ENCODE data around the gene ANTKMT.
"Not testable (repeated sequence)": the region's sequence is repeated elsewhere in the genome, so short reads cannot be mapped to it uniquely, and the experiment has no call there.

Gene ANTKMT

DNA sequence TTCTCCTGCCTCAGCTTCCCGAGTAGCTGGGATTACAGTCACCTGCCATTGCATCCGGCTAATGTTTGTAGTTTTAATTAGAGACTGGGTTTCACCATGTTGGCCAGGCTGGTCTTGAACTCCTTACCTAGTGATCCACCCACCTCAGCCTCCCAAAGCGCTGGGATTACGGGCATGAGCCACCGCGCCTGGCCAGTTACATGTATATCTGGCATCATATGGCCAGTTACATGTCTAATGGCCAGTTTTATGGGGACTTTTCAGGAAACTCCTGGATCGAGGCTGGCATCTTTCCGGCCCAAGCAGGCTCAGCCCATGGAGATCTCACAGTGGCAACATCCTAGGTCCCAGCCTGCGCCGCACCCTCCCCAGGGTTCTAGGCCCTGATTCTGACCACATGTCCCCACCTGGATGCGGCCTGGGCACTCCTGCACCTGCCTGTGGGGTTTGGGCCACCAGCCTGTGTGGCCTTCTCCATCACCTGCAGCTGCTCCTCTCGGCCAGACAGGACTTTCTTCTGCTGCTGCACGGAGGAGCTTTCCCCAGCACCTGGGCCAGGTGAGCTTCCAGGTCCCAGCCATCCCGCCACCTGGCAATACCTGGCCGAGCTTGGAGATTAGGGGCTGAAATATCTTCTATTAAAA lies 21.2 kb downstream of the ANTKMT start:
- no peak for DNase-seq (ENCODE audit: low read depth, low spot score)

DNA sequence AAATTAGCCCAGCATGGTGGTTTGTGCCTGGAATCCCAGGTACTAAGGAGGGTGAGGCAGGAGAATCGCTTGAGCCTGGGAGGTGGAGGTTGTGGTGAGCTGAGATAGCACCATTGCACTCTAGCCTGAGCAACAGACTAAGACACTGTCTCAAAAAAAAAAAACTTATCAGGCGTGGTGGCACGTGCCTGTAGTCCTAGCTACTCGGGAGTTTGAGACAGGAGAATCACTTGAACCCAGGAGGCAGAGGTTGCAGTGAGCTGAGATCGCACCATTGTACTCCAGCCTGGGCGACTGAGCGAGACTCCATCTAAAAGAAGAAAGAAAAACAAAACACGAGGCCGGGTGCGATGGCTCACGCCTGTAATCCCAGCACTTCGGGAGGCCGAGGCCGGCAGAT lies 21.9 kb downstream of the ANTKMT start:
- DNase-seq (ENCODE audit: low read depth, low spot score): not testable (repeated sequence)

DNA sequence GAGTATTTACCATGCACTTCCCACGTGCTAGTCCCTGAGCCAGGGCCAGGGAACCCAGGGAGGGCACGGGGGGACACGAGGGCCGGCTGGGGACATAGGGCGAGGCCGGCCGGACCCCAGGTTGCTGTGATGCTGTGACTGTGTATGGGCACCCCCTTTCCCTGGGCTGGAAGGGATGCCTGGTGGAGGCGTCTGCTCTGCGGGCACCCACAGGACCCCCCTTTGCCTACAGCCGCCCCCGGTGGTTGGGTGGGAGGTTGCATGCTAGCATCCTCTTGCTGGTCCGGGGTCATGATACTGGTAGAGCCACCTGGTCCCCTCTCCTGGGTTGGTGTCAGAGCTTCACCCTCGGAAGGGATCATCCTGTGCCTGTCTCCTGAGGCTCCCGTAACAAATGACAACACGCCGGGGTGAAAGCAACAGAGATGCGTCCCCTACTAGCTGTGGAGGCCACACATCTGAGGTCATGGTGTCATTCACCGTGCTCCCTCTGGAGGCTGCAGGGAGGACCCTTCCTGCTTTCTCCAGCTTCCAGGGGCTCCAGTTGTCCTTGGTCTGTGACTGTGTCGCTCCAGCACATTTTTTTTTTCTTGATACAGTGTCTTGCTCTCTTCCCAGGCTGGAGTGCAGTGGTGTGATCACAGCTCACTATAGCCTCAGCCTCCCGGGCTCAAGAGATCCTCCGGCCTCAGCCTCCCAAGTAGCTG lies 23.0 kb downstream of the ANTKMT start:
- DNase-seq (ENCODE audit: low read depth, low spot score): peak; percentile 16

DNA sequence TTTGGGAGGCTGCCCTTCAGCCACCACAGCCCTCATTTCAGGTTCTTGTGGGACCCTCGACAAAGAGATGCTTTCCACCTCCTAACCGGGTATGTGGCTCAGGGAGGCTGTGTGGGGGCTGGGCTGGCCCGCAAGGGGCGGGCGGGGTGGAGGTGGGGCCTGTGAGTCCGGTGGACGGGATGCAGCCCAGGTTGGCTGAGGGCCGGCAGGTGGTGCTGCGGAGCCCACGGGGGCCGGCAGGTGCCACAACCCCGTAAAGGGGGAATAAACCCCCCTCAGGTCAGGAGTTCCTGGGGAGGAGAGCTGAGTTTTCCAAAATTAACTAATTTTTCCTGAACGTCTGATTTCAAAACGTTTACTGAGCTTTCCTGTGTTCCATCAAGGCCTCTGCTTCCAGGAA lies 24.8 kb downstream of the ANTKMT start:
- DNase-seq (ENCODE audit: low read depth, low spot score): peak; percentile 69

DNA sequence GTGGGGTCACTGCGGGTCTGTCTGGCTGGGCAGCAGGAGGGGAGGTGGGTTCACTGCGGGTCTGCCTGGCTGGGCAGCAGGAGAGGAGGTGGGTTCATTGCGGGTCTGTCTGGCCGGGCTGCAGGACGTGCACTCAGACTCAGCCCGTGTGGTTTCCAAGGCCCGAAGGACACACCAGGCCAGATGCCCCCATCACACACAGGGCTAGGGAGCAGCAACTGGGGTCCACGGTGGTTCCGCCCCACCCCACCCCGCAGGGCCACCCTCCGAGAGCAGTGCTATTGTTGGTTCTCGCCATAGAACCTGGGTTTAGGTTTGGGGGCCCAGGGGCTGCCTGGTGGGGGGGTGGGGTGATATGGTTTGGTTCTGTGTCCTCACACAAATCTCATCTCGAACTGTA lies 25.7 kb downstream of the ANTKMT start:
- no peak for DNase-seq (ENCODE audit: low read depth, low spot score)

DNA sequence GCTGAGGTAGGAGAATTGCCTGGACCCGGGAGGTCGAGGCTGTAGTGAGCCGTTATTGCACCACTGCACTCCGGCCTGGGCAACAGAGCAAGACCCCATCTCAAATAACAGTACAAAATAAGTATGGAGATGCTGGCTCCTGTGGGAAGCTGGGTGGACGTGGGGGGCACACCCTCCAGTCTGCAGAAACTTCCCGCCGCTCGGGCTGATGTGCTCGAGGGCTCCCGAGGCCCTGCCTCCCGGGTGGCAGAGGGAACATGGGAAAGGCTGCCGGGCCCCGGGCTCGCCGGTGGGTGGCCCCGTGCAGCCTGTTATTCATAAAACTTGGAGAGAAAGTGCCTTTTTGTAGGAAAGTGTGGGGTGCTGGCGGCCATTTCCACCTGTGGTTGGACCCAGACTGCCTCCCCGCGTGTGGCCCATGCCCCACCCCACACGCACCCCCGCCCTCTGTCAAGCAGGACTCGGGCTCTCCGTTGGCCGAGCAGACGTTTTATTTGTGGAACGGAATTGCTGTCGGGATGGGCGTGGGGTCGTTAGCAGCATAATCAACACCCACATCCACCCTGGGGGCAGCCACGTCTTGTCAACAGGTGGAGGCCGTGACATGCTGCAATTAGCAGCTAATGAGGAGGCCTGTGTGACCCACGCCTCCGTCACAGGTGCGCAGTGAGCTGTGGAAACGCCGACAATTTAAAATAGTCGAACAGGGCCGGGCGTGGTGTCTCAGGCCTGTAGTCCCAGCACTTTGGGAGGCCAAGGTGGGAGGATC lies 27.2 kb downstream of the ANTKMT start:
- DNase-seq (ENCODE audit: low read depth, low spot score): no peak

DNA sequence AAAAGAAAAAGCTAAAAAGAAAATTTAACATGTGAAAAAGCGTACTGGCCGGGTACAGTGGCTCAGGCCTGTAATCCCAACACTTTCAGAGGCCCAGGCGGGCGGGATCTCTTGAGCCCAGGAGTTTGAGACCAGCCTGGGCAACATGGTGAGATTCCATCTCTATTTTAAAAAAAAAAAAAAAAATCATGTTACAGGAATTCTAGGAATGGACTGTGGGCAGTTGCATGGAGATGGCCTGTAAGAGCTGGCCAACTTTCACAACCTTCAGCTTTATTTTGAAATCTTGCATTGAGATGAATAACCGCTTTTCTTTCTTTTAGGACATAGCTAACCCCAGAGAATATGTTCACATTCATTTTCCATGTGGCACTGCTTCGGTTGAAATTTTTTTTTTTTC lies 28.1 kb downstream of the ANTKMT start:
- DNase-seq (ENCODE audit: low read depth, low spot score): no peak

DNA sequence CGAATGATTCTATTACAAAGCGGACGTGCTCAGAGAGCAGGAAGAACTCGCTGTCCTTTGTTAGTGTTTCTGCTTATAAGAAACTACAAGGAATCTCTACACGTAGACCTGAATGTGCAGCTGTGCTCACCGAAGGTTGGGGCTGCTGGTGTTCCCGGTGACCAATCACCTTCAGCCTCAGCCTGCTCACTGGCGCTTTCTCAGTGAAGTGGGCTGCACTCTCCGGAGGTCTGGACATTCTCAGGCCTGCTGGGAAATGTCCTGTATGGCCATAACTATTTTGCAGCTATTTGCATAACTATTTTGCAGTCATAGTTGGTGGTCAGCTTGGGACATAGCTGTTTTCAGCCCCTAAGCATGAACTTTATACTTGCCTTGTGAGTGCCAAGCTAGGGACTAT lies 29.5 kb downstream of the ANTKMT start:
- no peak for DNase-seq (ENCODE audit: low read depth, low spot score)

DNA sequence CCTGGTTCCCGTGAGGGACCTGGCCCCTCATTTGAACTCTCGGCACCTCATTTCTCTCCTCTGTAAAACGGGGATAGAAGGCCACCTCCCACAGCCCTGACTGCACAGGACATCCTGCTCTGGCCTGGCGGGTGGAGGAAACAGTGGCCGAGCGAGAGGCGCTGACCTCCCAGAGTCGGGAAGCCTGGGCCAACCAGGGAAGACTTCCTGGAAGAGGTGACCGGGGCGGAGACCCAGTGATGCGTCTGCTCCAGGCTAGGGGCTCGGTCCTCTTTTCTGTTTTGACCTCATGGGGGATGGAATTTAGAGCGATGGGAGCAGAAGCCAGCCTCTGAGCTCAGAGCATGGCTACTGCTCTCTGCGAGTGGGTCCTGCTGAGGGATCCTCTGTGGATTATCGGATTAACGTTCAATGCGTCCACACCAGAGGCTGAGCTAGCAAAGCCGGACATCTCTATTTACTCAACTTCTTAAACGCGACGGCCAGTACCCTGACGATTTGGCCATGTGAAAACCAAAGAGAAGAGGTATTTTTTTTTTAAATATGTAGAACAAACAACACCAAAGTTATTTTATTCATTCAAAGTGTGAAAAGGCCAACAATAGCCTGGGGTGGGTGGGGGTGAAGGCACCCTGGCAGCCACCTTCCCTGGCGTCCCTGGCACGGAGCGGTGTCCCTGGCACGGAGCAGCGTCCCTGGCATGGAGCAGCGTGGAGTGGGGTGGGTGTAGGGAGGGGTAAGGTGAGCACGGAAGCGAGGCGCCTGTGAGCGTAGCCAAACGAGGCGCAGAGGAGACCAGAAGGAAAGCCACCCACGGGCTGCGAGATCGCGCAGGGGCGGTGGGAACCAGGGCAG lies 30.4 kb downstream of the ANTKMT start:
- no peak for DNase-seq (ENCODE audit: low read depth, low spot score)

DNA sequence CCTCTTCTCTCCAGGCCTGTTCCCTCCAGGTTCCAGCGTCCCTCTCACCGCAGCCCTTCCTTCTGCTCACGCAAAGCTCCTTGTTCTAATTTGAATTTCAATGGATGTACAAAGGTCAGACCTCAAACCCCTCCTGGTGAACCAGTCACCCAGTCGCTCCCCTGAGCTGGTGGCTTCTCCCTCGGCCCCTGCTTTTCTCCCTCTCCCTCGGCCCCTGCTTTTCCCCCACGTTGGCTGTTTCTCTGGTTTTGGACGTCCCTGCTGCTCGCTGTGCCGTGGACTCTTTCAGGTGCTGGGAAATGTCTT lies 31.0 kb downstream of the ANTKMT start:
- no peak for DNase-seq (ENCODE audit: low read depth, low spot score)

DNA sequence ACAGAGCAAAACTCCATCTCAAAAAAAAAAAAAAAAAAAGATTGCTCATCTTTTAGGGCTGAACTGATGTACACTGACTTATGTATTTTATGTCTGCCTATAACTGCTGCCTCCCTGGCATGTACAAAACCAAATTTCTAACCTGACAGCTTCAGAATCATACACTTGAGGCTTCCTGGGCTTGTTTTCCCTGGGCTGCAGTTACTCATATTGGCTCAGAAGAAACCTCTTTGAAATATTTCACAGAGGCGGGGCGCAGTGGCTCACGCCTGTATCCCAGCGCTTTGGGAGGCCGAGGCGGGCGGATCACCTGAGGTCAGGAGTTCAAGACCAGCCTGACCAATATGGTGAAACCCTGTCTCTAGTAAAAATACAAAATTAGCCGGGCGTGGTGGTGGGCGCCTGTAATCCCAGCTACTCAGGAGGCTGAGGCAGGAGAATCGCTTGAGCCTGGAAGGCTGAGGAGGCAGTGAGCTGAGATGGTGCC lies 33.2 kb downstream of the ANTKMT start:
- DNase-seq (ENCODE audit: low read depth, low spot score): not testable (repeated sequence)

DNA sequence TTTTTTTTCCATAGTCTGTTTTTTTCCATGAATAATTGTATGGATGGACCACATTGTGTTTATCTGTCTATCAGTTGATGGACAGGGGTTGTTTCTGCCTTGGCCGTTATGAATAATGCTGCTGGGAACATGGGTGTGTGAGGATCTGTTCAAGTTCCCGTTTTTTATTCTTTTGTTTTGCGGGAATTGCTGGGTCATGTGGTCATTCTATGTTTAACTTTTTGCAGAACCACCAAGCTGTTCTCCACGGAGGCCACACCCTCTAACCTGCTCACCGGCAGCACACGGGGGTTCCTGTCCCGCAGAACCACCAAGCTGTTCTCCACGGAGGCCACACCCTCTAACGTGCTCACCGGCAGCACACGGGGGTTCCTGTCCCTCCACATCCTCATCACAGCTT lies 33.7 kb downstream of the ANTKMT start:
- DNase-seq (ENCODE audit: low read depth, low spot score): no peak

DNA sequence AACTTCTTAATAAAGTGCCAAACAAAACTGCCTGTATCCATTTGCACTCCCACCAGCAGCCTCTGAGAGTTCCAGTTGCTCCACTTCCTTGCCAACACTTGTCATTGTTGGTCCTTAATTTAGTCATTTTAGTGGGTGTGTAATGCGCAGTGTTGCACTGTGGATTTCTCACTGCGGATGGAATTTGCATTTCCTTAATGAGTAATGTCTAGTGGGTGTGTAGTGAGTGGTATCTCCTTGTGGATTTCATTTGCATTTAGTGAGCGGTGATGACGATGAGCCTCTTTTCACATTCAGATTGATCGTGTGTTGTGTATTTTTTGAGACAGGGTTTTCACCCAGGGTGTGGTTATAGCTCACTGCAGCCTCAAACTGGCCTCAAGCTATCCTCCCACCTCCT lies 35.5 kb downstream of the ANTKMT start:
- no peak for DNase-seq (ENCODE audit: low read depth, low spot score)

DNA sequence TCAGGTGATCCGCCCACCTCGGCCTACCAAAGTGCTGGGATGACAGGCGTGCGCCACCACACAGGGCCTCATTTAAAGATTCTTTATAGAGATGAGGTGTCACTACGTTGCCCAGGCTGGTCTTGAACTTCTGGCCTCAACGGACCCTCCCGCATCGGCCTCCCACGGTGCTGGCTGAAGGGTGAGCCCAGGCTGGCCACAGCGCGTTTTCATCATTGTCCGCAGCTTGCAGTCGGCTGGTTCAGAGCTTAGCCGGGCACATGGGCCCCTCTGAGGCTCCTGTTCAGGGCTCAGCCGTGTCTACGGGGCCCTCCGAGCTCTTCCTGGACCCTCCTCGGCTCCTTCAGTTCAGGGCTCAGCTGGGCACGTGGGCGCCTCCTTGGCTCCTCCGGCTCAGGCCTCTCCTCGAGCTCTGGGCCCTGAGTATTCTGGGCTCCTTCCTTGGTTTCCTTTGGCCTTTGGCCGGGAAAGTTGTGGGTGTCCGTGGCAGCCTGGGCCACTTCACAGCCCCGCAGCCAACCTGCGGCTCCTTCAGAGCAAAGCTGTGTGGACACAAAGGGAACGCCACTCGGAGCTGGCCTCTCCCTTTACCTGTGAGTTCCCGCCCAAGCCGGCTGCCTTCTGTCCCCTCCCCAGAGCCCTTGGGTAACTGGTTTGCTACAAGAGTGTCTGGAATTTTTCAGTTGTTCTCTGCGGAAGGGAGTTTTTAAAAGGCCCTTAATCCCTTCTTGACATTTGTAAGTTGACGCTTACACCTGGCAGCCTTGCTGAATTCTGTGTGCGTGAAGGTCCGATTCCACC lies 38.4 kb downstream of the ANTKMT start:
- peak; percentile 45 for DNase-seq (ENCODE audit: low read depth, low spot score)

DNA sequence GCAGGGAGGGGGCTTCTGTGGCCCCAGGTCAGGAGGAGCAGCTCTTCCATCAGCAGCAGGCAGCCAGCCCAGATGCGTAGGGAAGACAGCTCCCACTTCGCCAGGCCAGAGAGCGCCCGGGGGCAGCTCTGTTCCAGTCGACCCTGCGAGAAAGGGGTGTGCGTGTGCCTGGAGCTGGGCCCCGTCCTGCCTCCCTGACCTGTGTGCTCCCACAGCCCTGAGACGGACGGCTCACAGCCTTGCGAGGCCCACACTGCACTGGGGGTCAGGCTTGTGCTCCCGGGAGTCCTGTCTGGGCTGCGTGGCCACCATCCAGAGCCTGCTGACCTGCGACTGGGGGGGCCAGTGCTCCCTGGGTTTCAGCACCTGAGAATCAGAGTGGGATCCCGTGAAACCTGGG lies 39.1 kb downstream of the ANTKMT start:
- no peak for DNase-seq (ENCODE audit: low read depth, low spot score)

DNA sequence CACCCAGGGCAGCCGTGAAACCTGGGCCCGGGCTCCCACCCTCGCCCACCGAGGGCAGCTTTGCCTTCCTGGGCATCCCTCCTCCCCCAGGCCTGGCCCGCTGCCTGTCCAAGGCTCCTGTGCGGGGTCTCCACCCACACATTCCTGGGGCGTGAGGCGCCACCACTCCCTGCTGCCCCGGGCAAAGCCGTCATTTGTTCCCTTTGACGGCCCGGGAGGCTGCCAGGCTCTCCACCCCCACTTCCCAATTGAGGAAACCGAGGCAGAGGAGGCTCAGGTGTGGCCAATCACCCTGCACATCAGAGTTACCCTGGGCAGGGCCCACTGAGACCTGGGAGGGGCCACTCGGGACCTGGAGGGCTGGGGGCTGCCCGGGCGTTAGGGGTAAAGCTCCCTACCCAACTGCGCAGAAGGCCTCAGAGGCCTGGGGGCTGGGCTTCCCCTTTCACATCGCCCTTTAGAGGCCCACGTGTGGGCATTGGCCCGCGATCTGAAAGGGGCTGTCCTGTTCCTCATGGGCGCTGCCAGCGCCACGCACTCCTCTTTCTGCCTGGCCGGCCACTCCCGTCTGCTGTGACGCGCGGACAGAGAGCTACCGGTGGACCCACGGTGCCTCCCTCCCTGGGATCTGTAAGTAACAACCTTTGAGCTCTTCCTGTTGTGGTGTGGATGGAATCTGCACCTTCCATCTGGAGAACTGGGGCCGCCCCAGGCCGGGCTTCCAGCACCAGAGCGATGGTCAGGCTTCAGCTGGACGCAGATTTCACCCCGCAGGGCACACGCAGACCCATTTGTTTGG lies 39.8 kb downstream of the ANTKMT start, which contains the start of gene MSLN:
Gene MSLN (plus strand): TSS at position 190 of the 799 bp plus-strand sequence. CDS start 1,947 bp downstream, outside the sequence.
- peak; percentile 38 for DNase-seq (ENCODE audit: low read depth, low spot score)

DNA sequence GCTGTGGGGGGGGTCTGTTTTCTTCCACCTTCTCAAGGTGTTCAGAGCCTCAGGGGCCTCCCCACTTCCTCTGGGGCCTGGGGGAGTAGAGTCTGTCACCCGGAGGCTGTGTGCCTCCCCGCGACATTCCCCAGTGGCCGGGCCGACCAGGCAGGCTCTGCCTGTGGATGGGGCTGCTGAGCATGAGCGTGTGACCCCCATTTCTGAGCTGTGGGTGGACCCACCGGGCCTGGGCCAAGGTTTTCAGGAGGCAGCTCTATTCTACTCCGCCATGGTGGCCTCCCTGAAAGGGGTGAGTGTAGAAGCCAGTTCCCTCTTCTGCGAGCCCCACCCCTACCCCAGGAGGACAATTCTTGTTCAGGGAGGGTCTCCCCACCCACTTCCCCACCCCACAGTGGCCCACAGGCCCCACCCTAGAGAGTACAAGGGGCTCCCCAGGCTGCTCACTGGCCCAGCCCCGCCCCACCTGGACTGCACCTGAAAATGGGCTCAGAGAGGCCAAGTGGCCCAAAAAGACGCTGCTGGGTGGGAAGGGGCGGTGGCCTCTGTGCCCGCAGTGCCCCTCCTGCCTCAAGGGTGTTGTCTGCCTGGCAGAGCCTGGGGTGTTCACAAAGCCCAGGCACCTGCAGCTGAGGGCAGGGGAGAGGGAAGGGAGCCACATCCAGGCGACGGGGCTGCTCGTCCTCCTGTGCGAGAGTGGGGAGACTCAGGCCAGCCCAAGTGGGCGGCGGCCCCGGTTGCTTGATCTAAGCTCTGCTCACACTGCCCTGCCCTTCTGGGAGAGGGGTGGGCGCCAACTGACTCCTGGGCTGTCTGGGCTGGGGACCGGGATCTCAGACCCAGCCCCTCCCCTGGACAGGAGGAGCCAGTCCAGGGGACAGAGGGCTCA lies 40.9 kb downstream of the ANTKMT start:
- DNase-seq (ENCODE audit: low read depth, low spot score): no peak

DNA sequence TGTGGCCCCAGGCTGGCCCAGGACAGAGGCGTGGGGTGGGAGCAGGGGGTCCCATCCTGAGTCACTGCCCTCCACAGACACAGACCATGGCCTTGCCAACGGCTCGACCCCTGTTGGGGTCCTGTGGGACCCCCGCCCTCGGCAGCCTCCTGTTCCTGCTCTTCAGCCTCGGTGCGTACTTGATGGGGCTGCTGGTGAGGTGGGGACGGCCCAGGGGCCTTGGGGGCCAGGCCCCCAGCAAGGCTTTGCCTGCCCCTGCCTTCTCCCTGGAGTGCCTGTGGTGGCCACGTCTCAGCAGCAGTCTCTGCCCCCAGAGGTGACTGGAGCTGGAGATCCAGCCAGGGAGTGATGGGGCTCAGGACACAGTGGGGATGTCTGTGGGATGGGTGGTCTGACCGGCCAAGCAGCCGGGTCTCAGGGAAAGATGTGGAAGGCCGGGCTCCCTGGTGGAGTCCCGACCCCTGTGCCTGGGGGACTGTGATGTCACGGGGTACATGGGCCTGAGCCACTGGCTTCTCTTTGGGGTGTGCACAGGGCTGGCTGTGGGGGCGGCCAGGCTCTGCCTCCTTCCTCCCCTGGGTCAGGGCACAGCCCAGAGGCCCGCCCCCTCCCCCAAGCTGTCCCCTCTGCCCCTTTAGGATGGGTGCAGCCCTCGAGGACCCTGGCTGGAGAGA lies 41.8 kb downstream of the ANTKMT start:
- DNase-seq (ENCODE audit: low read depth, low spot score): no peak
